WTC11 (cell line): ENCODE data around the gene RABGGTA. TPM values are rescaled to one million over a fixed set of nuclear protein-coding genes. Genes with fewer than 3 reads are reported as not detected.

Experiments used
- ATAC-seq: fragments of 200-7000 bp; cut with Tn5 transposase; 2 replicates; pipeline ENCODE4 v1.10.0; 2021; ENCODE audit warnings: mild to moderate bottlenecking, moderate library complexity
- CTCF ChIA-PET: fragments of 300-600 bp; sonication (Branson Sonifier 250); formaldehyde crosslinking; loops from one replicate; lab custom pipeline; 2021; ENCODE audit warnings: antibody characterized with exemption; lab: Charles Lee
- POLR2A ChIA-PET: fragments of 350-600 bp; sonication (Branson Sonifier 250); formaldehyde crosslinking; loops from one replicate; lab custom pipeline; 2021; ENCODE audit warnings: antibody characterized with exemption; lab: Charles Lee
- DNase-seq: peaks from one replicate; pipeline ENCODE4 v3.0.0; 2021; ENCODE audit warnings: low spot score
- H3K27ac Mint-ChIP-seq: 2 replicates; pipeline ENCODE4 v1.8.0; 2021; ENCODE audit warnings: mixed read lengths
- H3K27me3 Mint-ChIP-seq: 2 replicates; pipeline ENCODE4 v1.8.0; 2021; ENCODE audit warnings: low read depth, mild to moderate bottlenecking, moderate library complexity, mixed read lengths
- H3K36me3 Mint-ChIP-seq: 2 replicates; pipeline ENCODE4 v1.8.0; 2021; ENCODE audit warnings: mixed read lengths
- H3K4me1 Mint-ChIP-seq: 2 replicates; pipeline ENCODE4 v1.8.0; 2022; ENCODE audit warnings: mixed read lengths
- H3K4me3 Mint-ChIP-seq: 2 replicates; pipeline ENCODE4 v1.8.0; 2021; ENCODE audit warnings: mild to moderate bottlenecking, moderate library complexity, mixed read lengths
- H3K9me3 Mint-ChIP-seq: 2 replicates; pipeline ENCODE4 v1.8.0; 2021; ENCODE audit warnings: mixed read lengths
- ATF3 ChIP-seq: sonication (generic); formaldehyde crosslinking; conservative IDR thresholded peaks from 2 replicates; pipeline ENCODE4 v1.8.1; 2022; ENCODE audit warnings: mild to moderate bottlenecking, missing genetic modification reagents
- CTCF ChIP-seq: fragments of 200-600 bp; IDR thresholded peaks from 2 replicates; pipeline ENCODE4 v1.8.0; 2022; ENCODE audit warnings: antibody characterized with exemption
- GRHL2 ChIP-seq: fragments of 250-450 bp; sonication (Bioruptor Pico); IDR thresholded peaks from 2 replicates; pipeline ENCODE4 v1.8.0; 2022; ENCODE audit warnings: mild to moderate bottlenecking, moderate library complexity; ENCODE audit not compliant: insufficient replicate concordance, severe bottlenecking
- HMGA2 ChIP-seq: fragments of 250-450 bp; sonication (Bioruptor Pico); IDR thresholded peaks from 2 replicates; pipeline ENCODE4 v1.4.0; 2021; ENCODE audit warnings: mild to moderate bottlenecking, moderate library complexity
- IRF1 ChIP-seq: sonication (generic); formaldehyde crosslinking; IDR thresholded peaks from 2 replicates; pipeline ENCODE4 v1.8.0; 2023; ENCODE audit warnings: missing genetic modification reagents
- IRF2 ChIP-seq: sonication (generic); formaldehyde crosslinking; IDR thresholded peaks from 2 replicates; pipeline ENCODE4 v1.8.0; 2022; ENCODE audit warnings: low read depth, missing genetic modification reagents, borderline replicate concordance
- OVOL2 ChIP-seq: fragments of 250-450 bp; sonication (Bioruptor Pico); IDR thresholded peaks from 2 replicates; pipeline ENCODE4 v1.9.0; 2021; ENCODE audit warnings: mild to moderate bottlenecking, borderline replicate concordance
- PRRX2 ChIP-seq: fragments of 250-450 bp; sonication (Bioruptor Pico); IDR thresholded peaks from 2 replicates; pipeline ENCODE4 v1.8.0; 2021; ENCODE audit warnings: mild to moderate bottlenecking
- RORB ChIP-seq: fragments of 250-450 bp; sonication (Bioruptor Pico); IDR thresholded peaks from 2 replicates; pipeline ENCODE4 v1.9.0; 2021; ENCODE audit warnings: mild to moderate bottlenecking
- SMAD4 ChIP-seq: sonication (generic); formaldehyde crosslinking; IDR thresholded peaks from 2 replicates; pipeline ENCODE4 v1.8.0; 2022; ENCODE audit warnings: mild to moderate bottlenecking, missing genetic modification reagents
- TCF7 ChIP-seq: sonication (generic); formaldehyde crosslinking; IDR thresholded peaks from 2 replicates; pipeline ENCODE4 v1.8.0; 2022; ENCODE audit warnings: mild to moderate bottlenecking, low read depth, missing genetic modification reagents, moderate library complexity
- ZNF121 ChIP-seq: sonication (generic); formaldehyde crosslinking; IDR thresholded peaks from 2 replicates; pipeline ENCODE4 v1.8.0; 2023; ENCODE audit warnings: missing genetic modification reagents
- ZNF317 ChIP-seq: sonication (generic); formaldehyde crosslinking; IDR thresholded peaks from 2 replicates; pipeline ENCODE4 v1.8.1; 2023; ENCODE audit warnings: low read depth, mild to moderate bottlenecking, moderate library complexity, missing genetic modification reagents, borderline replicate concordance
- ZNF396 ChIP-seq: fragments of 250-450 bp; sonication (Bioruptor Pico); IDR thresholded peaks from 2 replicates; pipeline ENCODE4 v1.8.0; 2021; ENCODE audit warnings: mild to moderate bottlenecking, moderate library complexity, borderline replicate concordance
- ZNF416 ChIP-seq: fragments of 250-450 bp; sonication (Bioruptor Pico); IDR thresholded peaks from 2 replicates; pipeline ENCODE4 v1.9.0; 2021; ENCODE audit warnings: mild to moderate bottlenecking, inconsistent platforms
- total RNA-seq: library from RNA; stranded (reverse); gene quantifications from 3 replicates; pipeline ENCODE4 v1.2.3, GENCODE V29; 2021
- TF ChIP-seq, protein P1 (sequence below): sonication (generic); formaldehyde crosslinking; IDR thresholded peaks from 2 replicates; pipeline ENCODE4 v1.8.1; 2023; ENCODE audit warnings: mild to moderate bottlenecking, missing genetic modification reagents
- TF ChIP-seq, protein P2 (sequence below): fragments of 250-450 bp; sonication (Bioruptor Pico); IDR thresholded peaks from 2 replicates; pipeline ENCODE4 v1.9.0; 2021; ENCODE audit warnings: moderate library complexity, mild to moderate bottlenecking, inconsistent platforms, borderline replicate concordance
- TF ChIP-seq, protein P3 (sequence below): sonication (generic); formaldehyde crosslinking; IDR thresholded peaks from 2 replicates; pipeline ENCODE4 v1.8.1; 2022; ENCODE audit warnings: mild to moderate bottlenecking, missing genetic modification reagents, moderate library complexity, borderline replicate concordance
- TF ChIP-seq, protein P4 (sequence below): sonication (generic); formaldehyde crosslinking; IDR thresholded peaks from 2 replicates; pipeline ENCODE4 v1.8.1; 2023; ENCODE audit warnings: mild to moderate bottlenecking, missing genetic modification reagents, moderate library complexity
- TF ChIP-seq, protein P5 (sequence below): sonication (generic); formaldehyde crosslinking; IDR thresholded peaks from 2 replicates; pipeline ENCODE4 v1.8.0; 2023; ENCODE audit warnings: mild to moderate bottlenecking, missing genetic modification reagents
- TF ChIP-seq, protein P6 (sequence below): fragments of 250-450 bp; sonication (Bioruptor Pico); conservative IDR thresholded peaks from 2 replicates; pipeline ENCODE4 v1.9.0; 2021; ENCODE audit warnings: mild to moderate bottlenecking

RABGGTA gene
- total RNA-seq, 1 experiment from 2014 or later = 27.1 TPM

DNA sequence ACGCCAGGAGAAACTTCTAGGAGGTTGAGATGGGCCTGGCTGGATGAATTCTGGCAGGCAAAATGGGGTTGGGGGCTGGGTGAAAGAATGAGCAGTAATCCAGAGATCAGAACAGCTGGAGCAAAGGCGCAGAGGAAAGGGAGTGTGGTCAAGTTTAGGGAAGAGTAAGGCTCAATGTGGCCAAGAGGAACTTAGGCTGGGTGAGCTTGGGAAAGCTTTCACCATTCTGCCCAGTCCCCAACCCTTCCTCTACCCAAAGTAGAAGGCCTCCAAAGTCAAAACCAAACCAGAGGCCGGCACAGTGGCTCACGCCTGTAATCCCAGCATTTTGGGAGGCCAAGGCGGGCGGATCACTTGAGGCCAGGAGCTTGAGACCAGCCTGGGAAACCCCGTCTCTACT is 10.2 kb upstream of the RABGGTA start:
- no peak for DNase-seq
- ChIA-PET POLR2A (no interaction called here), CTCF (interaction anchor here (1.0 to 3.2 kb wide), 4 partner anchors 10 to 52 kb away, joined by 3 to 15 read pairs (median 12); partner anchors contain the start of genes RABGGTA and TINF2)
- ATAC-seq = no peak
- no peaks in the 10 kb centered on the region for H3K27me3 Mint-ChIP-seq
- H3K27ac Mint-ChIP-seq = no peak overlapping the region
- TF ChIP-seq RORB (CRISPR knock-in tag) = no peak
- TF ChIP-seq SMAD4 (CRISPR knock-in tag) = no peak
- no peak for TF ChIP-seq ATF3
- TF ChIP-seq ZNF317 = no peak
- TF ChIP-seq, protein P1, sequence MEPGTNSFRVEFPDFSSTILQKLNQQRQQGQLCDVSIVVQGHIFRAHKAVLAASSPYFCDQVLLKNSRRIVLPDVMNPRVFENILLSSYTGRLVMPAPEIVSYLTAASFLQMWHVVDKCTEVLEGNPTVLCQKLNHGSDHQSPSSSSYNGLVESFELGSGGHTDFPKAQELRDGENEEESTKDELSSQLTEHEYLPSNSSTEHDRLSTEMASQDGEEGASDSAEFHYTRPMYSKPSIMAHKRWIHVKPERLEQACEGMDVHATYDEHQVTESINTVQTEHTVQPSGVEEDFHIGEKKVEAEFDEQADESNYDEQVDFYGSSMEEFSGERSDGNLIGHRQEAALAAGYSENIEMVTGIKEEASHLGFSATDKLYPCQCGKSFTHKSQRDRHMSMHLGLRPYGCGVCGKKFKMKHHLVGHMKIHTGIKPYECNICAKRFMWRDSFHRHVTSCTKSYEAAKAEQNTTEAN (CRISPR knock-in tag) = no peak
- TF ChIP-seq, protein P2, sequence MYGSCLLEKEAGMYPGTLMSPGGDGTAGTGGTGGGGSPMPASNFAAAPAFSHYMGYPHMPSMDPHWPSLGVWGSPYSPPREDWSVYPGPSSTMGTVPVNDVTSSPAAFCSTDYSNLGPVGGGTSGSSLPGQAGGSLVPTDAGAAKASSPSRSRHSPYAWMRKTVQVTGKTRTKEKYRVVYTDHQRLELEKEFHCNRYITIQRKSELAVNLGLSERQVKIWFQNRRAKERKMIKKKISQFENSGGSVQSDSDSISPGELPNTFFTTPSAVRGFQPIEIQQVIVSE (CRISPR knock-in tag) = no peak
- TF ChIP-seq, protein P3, sequence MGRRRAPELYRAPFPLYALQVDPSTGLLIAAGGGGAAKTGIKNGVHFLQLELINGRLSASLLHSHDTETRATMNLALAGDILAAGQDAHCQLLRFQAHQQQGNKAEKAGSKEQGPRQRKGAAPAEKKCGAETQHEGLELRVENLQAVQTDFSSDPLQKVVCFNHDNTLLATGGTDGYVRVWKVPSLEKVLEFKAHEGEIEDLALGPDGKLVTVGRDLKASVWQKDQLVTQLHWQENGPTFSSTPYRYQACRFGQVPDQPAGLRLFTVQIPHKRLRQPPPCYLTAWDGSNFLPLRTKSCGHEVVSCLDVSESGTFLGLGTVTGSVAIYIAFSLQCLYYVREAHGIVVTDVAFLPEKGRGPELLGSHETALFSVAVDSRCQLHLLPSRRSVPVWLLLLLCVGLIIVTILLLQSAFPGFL (CRISPR knock-in tag) = no peak
- TF ChIP-seq, protein P4, sequence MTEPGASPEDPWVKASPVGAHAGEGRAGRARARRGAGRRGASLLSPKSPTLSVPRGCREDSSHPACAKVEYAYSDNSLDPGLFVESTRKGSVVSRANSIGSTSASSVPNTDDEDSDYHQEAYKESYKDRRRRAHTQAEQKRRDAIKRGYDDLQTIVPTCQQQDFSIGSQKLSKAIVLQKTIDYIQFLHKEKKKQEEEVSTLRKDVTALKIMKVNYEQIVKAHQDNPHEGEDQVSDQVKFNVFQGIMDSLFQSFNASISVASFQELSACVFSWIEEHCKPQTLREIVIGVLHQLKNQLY (CRISPR knock-in tag) = no peak
- TF ChIP-seq ZNF121 = no peak
- TF ChIP-seq, protein P5, sequence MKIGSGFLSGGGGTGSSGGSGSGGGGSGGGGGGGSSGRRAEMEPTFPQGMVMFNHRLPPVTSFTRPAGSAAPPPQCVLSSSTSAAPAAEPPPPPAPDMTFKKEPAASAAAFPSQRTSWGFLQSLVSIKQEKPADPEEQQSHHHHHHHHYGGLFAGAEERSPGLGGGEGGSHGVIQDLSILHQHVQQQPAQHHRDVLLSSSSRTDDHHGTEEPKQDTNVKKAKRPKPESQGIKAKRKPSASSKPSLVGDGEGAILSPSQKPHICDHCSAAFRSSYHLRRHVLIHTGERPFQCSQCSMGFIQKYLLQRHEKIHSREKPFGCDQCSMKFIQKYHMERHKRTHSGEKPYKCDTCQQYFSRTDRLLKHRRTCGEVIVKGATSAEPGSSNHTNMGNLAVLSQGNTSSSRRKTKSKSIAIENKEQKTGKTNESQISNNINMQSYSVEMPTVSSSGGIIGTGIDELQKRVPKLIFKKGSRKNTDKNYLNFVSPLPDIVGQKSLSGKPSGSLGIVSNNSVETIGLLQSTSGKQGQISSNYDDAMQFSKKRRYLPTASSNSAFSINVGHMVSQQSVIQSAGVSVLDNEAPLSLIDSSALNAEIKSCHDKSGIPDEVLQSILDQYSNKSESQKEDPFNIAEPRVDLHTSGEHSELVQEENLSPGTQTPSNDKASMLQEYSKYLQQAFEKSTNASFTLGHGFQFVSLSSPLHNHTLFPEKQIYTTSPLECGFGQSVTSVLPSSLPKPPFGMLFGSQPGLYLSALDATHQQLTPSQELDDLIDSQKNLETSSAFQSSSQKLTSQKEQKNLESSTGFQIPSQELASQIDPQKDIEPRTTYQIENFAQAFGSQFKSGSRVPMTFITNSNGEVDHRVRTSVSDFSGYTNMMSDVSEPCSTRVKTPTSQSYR (CRISPR knock-in tag) = no peak
- TF ChIP-seq TCF7 (CRISPR knock-in tag) = no peak
- H3K9me3 Mint-ChIP-seq = no peaks in the 10 kb centered on the region
- H3K36me3 Mint-ChIP-seq = no peaks in the 10 kb centered on the region
- H3K4me1 Mint-ChIP-seq = no peaks in the 10 kb centered on the region
- H3K4me3 Mint-ChIP-seq = no peak overlapping the region

GRCh38 chr14:24280797-24281460 is 9.5 kb upstream of the RABGGTA start:
- H3K4me3 Mint-ChIP-seq = no peak overlapping the region
- ATAC-seq = no peak
- ChIA-PET CTCF (interaction anchor here (0.7 to 3.2 kb wide), 5 partner anchors 9 to 38 kb away, joined by 3 to 16 read pairs (median 9); partner anchors contain the start of genes CIDEB, RABGGTA and TINF2), POLR2A (no interaction called here)
- H3K27ac Mint-ChIP-seq = no peak overlapping the region
- H3K4me1 Mint-ChIP-seq = no peaks in the 10 kb centered on the region
- TF ChIP-seq IRF1 (no peak), IRF2 (no peak), PRRX2 (no peak), ZNF416 (CRISPR knock-in tag) (no peak), OVOL2 (CRISPR knock-in tag) (no peak), HMGA2 (CRISPR knock-in tag) (no peak), CTCF (no peak), ZNF396 (no peak), TCF7 (CRISPR knock-in tag) (no peak), GRHL2 (CRISPR knock-in tag) (no peak)
- TF ChIP-seq, protein P6, sequence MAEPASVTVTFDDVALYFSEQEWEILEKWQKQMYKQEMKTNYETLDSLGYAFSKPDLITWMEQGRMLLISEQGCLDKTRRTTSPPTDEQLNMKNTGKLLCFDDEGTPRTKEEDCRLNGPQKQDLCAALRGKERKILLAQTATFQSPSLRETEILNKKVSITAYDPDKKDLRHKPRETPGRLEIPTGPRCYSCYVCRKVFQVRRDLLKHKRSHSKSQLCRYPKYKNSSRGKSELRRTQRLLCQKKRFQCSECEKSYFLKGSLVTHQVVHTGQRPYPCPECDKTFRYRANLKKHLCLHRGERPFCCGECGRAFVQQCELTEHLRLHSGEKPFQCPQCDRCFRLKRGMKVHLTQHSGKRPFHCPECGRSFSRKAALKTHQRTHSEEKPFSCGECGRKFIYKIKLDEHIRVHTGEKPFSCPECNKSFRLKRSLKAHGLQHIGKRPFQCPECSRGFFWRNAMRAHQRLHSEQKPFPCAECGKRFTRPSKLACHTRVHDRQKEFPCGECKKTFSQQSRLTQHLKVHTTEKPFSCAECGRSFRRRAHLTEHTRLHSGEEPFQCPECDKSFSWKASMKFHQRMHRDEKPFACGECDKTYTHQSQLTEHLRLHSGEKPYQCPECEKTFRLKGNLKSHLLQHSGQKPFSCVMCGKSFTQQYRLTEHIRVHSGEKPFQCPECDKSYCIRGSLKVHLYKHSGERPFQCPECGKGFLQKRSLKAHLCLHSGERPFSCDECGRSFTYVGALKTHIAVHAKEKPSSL (CRISPR knock-in tag) = no peak
- H3K36me3 Mint-ChIP-seq = no peaks in the 10 kb centered on the region
- no peaks in the 10 kb centered on the region for H3K27me3 Mint-ChIP-seq
- DNase-seq = no peak
- H3K9me3 Mint-ChIP-seq = no peaks in the 10 kb centered on the region
